ENCODE measurements around the gene TTC28.

DNA sequence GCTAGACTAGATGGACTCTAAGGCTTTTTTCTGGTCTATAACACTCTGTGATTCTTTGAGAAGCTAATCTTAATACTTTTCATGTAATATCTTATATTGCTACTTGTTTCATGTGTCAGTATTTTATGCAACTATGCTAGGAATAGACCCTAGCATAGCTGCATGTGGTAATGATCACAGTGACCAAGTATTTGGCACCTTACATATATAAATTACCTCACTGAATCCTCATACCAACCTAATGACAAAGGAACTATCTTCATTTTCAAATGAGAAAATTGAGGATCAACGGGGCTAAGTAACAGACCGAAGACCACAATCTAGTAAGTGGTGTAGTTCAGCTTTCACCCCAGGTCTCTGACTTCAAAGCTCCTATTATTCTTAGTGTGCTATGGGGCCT, 433.2 kb downstream of the TTC28 start:
- TF ChIP-seq, protein P1, sequence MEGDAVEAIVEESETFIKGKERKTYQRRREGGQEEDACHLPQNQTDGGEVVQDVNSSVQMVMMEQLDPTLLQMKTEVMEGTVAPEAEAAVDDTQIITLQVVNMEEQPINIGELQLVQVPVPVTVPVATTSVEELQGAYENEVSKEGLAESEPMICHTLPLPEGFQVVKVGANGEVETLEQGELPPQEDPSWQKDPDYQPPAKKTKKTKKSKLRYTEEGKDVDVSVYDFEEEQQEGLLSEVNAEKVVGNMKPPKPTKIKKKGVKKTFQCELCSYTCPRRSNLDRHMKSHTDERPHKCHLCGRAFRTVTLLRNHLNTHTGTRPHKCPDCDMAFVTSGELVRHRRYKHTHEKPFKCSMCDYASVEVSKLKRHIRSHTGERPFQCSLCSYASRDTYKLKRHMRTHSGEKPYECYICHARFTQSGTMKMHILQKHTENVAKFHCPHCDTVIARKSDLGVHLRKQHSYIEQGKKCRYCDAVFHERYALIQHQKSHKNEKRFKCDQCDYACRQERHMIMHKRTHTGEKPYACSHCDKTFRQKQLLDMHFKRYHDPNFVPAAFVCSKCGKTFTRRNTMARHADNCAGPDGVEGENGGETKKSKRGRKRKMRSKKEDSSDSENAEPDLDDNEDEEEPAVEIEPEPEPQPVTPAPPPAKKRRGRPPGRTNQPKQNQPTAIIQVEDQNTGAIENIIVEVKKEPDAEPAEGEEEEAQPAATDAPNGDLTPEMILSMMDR (conservative IDR thresholded peaks at IDR 0.05 in 1 of 2, IDR thresholded peaks at IDR 0.05 in 1 of 2; ENCODE audit: low read depth in 1 of 2, low read length in 2 of 2): no peak
- no peak for TF ChIP-seq EZH2 (IDR thresholded peaks at IDR 0.05; ENCODE audit: low read length, missing control alignments)
